ENCODE results near the gene DAPK2.

The DAPK2 gene

DNA sequence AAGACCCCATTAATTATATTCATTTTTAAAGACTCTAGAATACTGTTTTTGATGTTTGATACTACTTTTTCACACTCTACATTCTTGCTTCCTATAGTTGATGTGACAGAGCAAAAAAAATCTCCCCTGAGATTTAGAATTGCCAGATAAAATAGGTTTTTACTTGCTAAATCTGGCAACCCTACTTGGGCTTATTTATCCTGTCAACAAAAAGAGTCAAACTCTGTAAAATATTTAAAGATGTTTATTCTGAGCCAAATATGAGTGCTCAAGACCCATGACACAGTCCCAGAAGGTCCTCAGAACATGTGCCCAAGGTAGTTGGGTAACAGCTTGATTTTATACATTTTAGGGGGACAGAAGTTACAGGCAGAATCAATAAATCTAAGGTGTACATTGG lies 72.3 kb downstream of the DAPK2 start:
- in situ Hi-C loops (cut with MboI; ENCODE audit: low pct_unique_long_range_greater_than_20kb, low sequenced_read_pairs, unreplicated experiment): no loop called here
- no peak for DNase-seq (ENCODE audit: low spot score)
- TF ChIP-seq, protein P1, sequence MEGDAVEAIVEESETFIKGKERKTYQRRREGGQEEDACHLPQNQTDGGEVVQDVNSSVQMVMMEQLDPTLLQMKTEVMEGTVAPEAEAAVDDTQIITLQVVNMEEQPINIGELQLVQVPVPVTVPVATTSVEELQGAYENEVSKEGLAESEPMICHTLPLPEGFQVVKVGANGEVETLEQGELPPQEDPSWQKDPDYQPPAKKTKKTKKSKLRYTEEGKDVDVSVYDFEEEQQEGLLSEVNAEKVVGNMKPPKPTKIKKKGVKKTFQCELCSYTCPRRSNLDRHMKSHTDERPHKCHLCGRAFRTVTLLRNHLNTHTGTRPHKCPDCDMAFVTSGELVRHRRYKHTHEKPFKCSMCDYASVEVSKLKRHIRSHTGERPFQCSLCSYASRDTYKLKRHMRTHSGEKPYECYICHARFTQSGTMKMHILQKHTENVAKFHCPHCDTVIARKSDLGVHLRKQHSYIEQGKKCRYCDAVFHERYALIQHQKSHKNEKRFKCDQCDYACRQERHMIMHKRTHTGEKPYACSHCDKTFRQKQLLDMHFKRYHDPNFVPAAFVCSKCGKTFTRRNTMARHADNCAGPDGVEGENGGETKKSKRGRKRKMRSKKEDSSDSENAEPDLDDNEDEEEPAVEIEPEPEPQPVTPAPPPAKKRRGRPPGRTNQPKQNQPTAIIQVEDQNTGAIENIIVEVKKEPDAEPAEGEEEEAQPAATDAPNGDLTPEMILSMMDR (IDR thresholded peaks at IDR 0.05; ENCODE audit: extremely low read depth, insufficient read depth, missing control alignments): no peak

DNA sequence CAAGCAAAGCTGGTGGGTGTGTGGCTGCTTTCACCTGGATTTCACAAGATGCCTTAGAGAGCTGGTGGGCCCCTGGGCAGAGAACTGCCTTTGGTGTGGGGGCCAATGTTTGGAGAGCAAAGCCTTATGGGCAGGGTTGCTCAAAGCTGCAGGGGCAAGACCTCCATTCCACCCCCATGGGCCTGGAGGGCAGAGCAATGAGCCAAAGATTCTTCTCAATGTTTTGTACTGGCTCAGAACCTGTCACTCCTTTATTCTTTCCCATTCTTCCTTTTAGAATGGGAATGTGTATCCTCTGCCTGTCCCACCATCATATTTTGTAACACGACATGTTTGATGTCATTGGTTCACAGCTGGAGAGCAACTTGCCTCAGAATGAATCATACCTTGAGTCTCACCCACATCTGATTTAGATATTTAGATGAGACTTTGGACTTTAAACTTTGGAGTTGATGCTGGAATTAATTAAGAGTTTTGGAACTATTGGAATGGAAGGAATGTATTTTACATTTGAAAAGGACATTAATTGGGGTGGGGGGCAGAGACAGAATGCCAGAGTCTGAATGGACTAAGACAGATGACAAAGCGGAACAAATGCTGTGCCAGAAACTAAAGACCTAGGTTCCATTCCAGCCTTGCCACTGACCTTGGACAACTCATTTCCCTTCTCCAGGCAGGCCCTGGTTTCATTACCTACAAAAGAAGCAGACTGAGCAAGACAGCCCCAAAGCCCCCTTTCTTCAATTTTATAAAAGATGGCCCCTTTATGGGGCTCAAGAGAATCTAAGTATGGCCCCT lies 72.9 kb downstream of the DAPK2 start:
- no peak for DNase-seq (ENCODE audit: low spot score)
- in situ Hi-C loops (cut with MboI; ENCODE audit: low pct_unique_long_range_greater_than_20kb, low sequenced_read_pairs, unreplicated experiment): no loop called here
- TF ChIP-seq, protein P1 (IDR thresholded peaks at IDR 0.05; ENCODE audit: extremely low read depth, insufficient read depth, missing control alignments): no peak

DNA sequence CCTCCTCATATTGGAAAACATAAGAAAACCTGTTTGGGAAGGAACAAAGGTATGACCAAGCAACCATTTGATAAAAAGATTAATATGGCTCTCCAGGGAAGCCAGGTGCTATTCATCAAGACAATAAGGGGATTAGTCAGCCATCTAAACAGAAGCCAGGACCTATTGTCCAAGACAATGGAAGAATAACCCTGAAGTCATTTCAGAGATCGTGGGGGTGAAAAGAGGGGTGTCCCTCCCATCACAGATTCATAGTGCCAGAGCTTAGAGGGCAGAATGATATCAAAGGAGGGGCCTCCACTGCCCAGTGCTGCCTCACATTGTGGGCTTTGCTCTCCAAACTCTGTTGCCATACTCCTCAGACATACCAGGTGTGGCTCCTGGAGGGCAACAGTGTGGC lies 73.5 kb downstream of the DAPK2 start:
- no peak for DNase-seq (ENCODE audit: low spot score)
- TF ChIP-seq, protein P1 (IDR thresholded peaks at IDR 0.05; ENCODE audit: extremely low read depth, insufficient read depth, missing control alignments): no peak
- in situ Hi-C loops (cut with MboI; ENCODE audit: low pct_unique_long_range_greater_than_20kb, low sequenced_read_pairs, unreplicated experiment): no loop called here

DNA sequence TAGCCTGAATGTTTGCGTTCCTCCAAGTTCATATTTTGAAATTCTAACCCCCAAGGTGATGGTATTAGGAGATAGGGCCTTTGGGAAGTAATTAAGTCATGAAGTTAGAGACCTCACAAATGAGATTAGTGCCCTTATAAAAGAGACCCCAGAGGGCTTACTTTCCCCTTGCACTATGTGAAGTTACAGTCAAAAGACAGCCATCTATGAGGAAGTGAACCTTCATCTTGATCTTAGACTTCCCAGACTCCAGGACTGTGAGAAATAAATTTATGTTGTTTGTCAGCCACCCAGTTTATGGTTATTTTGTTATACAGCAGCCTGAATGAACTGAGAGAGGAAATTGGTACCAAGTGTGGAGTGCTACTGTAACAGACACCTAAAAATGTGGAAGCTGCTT lies 74.4 kb downstream of the DAPK2 start:
- in situ Hi-C loops (cut with MboI; ENCODE audit: low pct_unique_long_range_greater_than_20kb, low sequenced_read_pairs, unreplicated experiment): no loop called here
- TF ChIP-seq, protein P1 (IDR thresholded peaks at IDR 0.05; ENCODE audit: extremely low read depth, insufficient read depth, missing control alignments): no peak
- DNase-seq (ENCODE audit: low spot score): no peak

DNA sequence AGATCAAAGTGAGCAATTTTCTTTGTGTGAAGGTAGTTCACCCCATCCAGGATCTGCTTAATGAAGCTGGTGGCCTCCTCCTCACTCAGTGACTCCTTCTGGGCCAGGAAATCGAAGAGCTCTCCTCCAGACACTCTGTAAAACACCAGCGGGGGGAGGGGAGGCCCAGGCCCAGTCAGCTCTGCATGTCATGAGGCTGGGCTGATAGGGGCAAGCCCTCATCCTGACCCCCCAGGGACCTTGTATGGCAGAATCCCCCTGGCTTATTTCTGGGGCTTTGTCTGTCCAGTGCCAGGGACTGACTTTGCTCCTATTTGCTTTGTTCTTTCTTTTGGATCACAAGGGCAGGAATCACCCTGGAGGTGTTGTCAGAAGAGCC lies 74.9 kb downstream of the DAPK2 start:
- no peak for DNase-seq (ENCODE audit: low spot score)
- TF ChIP-seq, protein P1 (IDR thresholded peaks at IDR 0.05; ENCODE audit: extremely low read depth, insufficient read depth, missing control alignments): no peak
- in situ Hi-C loops (cut with MboI; ENCODE audit: low pct_unique_long_range_greater_than_20kb, low sequenced_read_pairs, unreplicated experiment): no loop called here

DNA sequence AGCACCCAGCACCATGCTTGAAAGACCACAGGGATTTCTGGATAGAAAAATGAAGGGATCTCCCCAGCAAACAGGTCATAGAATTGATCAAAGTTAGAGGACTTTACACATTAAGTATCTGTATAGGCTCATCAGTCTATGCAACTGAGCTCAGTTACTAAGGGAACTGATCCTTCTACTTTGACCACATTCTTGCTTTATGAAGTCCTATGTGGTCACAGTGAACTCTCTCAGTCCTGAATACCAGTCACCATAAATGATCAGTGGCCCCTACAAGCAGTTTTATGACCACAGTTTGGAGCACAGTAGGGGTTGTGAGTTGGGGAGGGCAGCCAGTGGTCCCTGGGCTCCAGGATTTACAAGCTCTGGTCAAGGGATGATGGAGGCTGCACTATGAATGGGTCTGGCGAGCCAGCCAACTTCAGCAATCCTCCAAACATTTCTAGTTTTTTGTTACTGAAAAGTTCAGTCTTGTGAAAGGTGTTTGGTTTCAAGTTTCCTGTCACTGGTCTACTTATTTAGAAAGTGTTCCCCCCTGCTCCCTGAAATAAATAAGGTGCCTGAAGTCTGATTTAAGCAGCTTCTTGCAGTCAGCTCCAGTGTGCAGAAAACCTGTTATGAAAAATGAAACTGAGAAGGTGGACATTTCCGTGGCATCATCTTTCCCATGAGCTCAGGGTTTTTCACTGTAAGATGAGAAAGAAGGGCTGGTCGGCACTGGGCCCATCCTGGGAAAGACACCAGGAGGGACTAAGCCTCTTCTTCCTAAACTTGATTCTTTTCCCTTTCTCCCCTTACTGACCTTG lies 75.5 kb downstream of the DAPK2 start:
- TF ChIP-seq, protein P1 (IDR thresholded peaks at IDR 0.05; ENCODE audit: extremely low read depth, insufficient read depth, missing control alignments): no peak
- in situ Hi-C loops (cut with MboI; ENCODE audit: low pct_unique_long_range_greater_than_20kb, low sequenced_read_pairs, unreplicated experiment): no loop called here
- DNase-seq (ENCODE audit: low spot score): peak; percentile 78

Data from GM13977 (cell line).